ENCODE measurements around the gene PIK3CG.
A peak's percentile ranks its signal among the peaks of the same experiment; 100 is the strongest.
"Not testable (repeated sequence)": the region's sequence is repeated elsewhere in the genome, so short reads cannot be mapped to it uniquely, and the experiment has no call there.

The PIK3CG gene

DNA sequence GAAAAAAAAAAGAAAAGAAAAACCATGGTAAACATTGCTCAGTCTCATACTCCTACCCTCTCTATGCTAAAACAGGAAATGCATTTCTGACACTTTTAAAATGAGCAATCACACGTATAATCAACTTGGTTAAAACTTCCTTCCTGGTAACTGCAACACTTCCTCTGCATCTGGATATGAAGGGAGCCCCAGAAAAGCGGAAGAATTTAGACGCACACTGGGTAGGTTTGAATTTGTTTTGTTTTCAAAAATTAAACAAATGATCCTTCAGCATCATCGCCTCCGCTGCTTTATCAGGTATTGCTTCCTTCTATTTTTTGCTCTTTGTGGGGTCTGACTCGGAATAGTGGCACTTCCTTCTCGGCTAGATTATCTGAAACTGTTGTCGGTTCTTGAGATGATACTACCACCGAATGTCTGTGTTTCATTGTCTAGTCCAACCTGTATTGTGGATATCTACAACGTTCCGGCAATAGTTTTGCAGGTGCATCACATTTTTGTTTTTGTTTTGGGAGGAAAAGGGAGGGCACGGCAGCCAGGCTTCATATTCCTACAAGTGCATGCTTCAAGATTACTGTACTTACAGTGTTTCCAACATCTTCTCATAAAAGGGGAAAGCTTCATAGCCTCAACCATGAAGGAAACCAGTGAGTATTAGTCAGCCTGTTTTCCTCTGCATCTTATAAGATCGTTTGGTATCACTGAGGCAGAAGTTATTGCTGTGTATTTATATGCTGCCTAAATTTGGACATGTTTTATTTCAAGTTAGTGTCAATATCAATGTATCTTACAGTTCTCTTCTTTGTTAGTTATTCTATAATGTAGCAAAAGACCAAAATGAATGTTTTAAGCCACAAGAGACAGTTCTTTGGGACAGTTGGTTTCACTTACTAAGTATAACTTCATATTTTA, at the start of gene PIK3CG:
TSS of gene PIK3CG (plus strand) at position 153 of the 912 bp plus-strand sequence. CDS start 2,280 bp downstream, outside the sequence.
- DNase-seq (ENCODE audit: low read depth, low spot score): no peak

DNA sequence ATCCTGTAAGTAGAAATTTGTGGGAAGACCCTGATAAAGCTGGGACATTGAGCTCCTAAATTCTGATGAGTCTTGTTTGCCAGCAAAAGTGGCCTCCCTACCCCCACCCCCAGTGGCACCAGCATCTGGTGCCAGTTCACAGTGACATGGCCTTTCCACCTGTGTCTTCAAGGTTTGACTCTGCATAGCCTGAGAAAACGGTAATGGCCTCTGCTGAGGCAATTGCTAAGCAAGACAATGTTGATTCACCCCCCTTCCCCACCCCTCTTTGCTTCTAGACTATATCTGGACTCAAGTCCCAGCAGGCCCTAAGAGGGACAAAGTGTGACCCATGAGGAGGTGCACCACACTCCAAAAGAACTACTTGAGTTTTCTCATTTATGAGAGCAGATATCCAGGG, 48.0 kb upstream of the PIK3CG start:
- DNase-seq (ENCODE audit: low read depth, low spot score): no peak

GRCh38 chr7:106818736-106819135, 46.3 kb upstream of the PIK3CG start:
- no peak for DNase-seq (ENCODE audit: low read depth, low spot score)

GRCh38 chr7:106819546-106819945, 45.5 kb upstream of the PIK3CG start:
- DNase-seq (ENCODE audit: low read depth, low spot score): no peak

GRCh38 chr7:106820321-106821217, 44.5 kb upstream of the PIK3CG start:
- no peak for DNase-seq (ENCODE audit: low read depth, low spot score)

DNA sequence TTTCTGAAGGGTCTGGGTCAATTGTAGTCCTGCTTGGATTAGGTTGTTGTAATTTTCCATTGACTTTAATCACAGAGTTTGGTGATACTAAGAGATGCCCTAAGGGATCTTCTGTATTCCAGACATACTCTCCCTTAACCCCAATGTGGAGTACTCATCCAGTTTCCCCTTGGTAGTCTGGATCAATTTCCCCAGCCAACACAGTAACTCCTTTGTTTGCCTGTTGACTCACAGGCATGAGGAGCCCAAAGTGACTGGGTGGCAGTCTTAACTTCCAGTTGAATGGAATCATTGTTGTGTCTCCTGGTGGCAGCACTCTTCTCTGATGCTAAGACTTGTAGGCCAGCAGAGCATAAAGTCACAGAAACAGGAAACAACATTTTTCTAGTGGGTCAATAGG, 41.5 kb upstream of the PIK3CG start:
- DNase-seq (ENCODE audit: low read depth, low spot score): no peak

GRCh38 chr7:106824458-106824857, 40.6 kb upstream of the PIK3CG start:
- DNase-seq (ENCODE audit: low read depth, low spot score): no peak

DNA sequence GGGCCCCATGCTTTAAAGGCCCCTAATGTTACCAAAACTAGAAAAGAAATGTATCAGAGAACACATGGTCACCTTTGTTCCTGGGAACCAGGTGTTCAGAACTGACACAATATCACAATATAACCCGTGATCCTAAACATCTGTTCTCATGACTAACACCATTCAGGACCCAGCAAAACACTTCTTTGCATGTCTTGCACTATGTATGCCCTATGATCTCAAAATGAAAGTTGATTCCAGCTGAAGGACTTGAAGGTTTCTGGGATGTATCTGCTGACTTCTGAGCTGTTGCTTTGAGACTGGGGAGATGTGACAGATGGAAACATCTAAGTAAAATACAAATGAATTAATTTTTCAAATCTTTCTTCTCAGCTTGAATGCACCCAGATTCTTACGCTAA, 37.5 kb upstream of the PIK3CG start:
- DNase-seq (ENCODE audit: low read depth, low spot score): peak; percentile 12

- DNase-seq (ENCODE audit: low read depth, low spot score): no peak
Measured at GRCh38 chr7:106829496-106829895, 35.6 kb upstream of the PIK3CG start.

- not testable (repeated sequence) for DNase-seq (ENCODE audit: low read depth, low spot score)
Measured at GRCh38 chr7:106830896-106831295, 34.2 kb upstream of the PIK3CG start.

GRCh38 chr7:106836816-106837215, 28.3 kb upstream of the PIK3CG start:
- no peak for DNase-seq (ENCODE audit: low read depth, low spot score)

DNA sequence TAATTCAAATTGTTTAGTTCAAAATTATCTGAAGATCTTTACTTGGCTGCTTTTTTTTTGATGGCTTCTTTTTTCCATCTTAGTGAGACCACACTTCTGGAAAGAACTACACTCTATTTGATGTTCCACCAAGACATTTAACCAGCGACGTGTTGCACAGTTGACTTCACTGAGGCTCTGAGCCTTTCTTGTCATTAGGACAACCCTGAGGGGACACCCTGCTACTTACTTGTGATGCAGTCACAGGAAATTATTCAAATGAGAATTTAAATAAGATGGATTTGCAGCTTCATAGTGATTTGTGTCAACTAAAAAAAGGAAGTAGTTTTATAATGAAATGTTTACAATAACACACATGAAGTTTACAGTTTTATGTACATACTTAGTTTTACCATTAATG, 25.6 kb upstream of the PIK3CG start:
- no peak for DNase-seq (ENCODE audit: low read depth, low spot score)

DNA sequence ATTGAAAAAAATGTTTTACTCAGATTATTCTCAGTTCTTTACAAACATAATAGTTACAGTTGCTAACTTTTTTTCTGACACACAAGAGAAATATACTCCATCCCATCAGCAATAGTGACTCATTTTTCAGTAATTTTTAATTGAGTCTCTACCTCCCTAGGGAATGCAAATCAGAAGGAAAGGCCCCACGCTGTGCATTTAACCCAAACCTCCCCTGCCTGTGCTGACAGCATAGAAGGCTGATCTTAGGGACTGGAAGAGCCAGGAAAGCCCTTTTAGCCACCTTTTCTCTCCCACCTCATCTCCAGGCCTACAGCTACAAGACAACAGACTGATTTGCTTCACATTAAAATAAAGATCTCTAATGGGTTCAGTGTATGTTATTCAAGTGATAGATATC, 24.7 kb upstream of the PIK3CG start:
- peak; percentile 7 for DNase-seq (ENCODE audit: low read depth, low spot score)

- DNase-seq (ENCODE audit: low read depth, low spot score): no peak
Measured at GRCh38 chr7:106841896-106842390, 23.1 kb upstream of the PIK3CG start.

GRCh38 chr7:106844279-106844997, 20.6 kb upstream of the PIK3CG start:
- DNase-seq (ENCODE audit: low read depth, low spot score): no peak

GRCh38 chr7:106848049-106848448, 17.0 kb upstream of the PIK3CG start:
- DNase-seq (ENCODE audit: low read depth, low spot score): no peak

- DNase-seq (ENCODE audit: low read depth, low spot score): no peak
Measured at GRCh38 chr7:106848851-106849442, 16.1 kb upstream of the PIK3CG start.

GRCh38 chr7:106851632-106852031, 13.4 kb upstream of the PIK3CG start:
- DNase-seq (ENCODE audit: low read depth, low spot score): not testable (repeated sequence)

GRCh38 chr7:106853250-106853908, 11.7 kb upstream of the PIK3CG start:
- DNase-seq (ENCODE audit: low read depth, low spot score): no peak

DNA sequence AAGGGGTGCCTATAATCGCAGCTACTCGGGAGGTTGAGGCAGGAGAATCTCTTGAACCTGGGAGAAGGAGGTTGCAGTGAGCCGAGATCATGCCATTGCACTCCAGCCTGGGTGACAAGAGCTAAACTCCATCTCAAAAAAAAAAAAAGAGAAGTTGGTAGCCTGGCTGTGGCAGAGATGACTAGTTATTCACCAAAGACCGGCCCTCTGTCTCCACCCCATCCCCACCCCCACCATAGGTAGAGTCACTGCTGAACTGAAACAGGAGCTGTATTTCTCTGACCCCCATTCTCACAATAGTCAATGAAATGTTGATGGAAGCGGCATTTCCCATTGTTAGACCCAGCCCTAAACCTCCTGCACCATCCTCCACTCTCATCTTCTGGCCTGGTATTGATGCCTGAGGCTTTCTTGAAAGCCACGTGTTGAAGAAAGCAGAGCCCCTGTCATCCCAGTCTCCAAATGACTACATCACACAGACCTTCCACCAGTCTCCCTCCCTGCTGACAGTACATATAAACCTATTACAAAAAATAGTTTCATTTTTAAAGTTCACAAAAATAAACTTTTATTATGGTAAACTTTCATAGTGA, 9.4 kb upstream of the PIK3CG start:
- no peak for DNase-seq (ENCODE audit: low read depth, low spot score)
